ENCODE data around the gene PRKAR2B.

DNA sequence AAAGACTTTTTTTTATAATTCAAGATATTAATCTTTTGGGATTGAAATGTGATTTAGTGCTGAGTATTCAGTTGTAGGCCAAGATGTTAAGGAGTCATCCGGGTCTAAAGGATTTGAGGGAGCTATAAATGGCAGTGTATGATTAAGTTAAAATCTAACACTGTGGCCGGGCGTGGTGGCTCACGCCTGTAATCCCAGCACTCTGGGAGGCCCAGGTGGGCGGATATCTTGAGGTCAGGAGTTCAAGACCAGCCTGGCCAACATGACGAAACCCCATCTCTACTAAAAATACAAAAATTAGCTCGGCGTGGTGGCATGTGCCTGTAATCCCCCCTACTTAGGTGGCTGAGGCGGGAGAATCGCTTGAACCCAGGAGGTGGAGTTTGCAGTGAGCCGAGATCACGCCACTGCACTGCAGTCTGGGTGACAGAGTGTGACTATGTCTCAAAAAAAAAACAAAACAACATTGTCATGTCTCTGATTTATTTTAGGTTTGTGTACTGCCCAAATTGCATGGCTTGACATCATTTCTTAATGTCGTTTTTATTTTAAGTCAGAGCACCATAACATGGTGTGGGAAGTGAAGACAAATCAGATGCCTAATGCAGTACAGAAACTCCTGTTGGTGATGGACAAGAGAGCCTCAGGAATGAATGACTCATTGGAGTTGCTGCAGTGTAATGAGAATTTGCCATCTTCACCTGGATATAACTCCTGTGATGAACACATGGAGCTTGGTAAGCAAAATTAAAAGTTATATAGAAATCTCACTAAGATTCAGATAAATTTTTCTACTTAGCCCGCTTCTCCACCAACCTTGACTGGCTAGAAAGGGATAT is 135.0 kb downstream of the PRKAR2B start:
- TF ChIP-seq, protein P1, sequence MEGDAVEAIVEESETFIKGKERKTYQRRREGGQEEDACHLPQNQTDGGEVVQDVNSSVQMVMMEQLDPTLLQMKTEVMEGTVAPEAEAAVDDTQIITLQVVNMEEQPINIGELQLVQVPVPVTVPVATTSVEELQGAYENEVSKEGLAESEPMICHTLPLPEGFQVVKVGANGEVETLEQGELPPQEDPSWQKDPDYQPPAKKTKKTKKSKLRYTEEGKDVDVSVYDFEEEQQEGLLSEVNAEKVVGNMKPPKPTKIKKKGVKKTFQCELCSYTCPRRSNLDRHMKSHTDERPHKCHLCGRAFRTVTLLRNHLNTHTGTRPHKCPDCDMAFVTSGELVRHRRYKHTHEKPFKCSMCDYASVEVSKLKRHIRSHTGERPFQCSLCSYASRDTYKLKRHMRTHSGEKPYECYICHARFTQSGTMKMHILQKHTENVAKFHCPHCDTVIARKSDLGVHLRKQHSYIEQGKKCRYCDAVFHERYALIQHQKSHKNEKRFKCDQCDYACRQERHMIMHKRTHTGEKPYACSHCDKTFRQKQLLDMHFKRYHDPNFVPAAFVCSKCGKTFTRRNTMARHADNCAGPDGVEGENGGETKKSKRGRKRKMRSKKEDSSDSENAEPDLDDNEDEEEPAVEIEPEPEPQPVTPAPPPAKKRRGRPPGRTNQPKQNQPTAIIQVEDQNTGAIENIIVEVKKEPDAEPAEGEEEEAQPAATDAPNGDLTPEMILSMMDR (conservative IDR thresholded peaks at IDR 0.05 in 1 of 2, IDR thresholded peaks at IDR 0.05 in 1 of 2; ENCODE audit: low read depth in 1 of 2, low read length in 2 of 2), result no peak
- no peak for TF ChIP-seq EZH2 (IDR thresholded peaks at IDR 0.05; ENCODE audit: low read length, missing control alignments)
